T-helper 2 cell treated with Interferon-gamma antibody and Interleukin-4, amounts not matched to agents 100 ng/mL and 5 ng/mL, for 36 hours (primary cell): ENCODE results near the gene SEMA5B. TPM values are rescaled to one million over a fixed set of nuclear protein-coding genes. Genes with fewer than 3 reads are reported as not detected.

ENCODE experiments used
- intact Hi-C: fragments of 100-400 bp; cut with micrococcal nuclease; formaldehyde crosslinking; loops from one replicate; pipeline ENCODE4 v1.15.1; 2023
- total RNA-seq: library from RNA; stranded (reverse); gene quantifications from 2 replicates; pipeline ENCODE4 v1.2.3, GENCODE V29; 2022

The SEMA5B gene
- total RNA-seq, 1 donor from 2014 or later = not detected

- intact Hi-C loops = no loop called here
Measured at GRCh38 chr3:123055352-123055751, 27.8 kb upstream of the SEMA5B start.

GRCh38 chr3:123054931-123055330 is 27.4 kb upstream of the SEMA5B start:
- intact Hi-C loops = no loop called here

- intact Hi-C loops = no loop called here
Measured at GRCh38 chr3:123054109-123054778, 26.7 kb upstream of the SEMA5B start.

- intact Hi-C loops = no loop called here
Measured at GRCh38 chr3:123053107-123053506, 25.5 kb upstream of the SEMA5B start.

GRCh38 chr3:123050666-123051065 is 23.1 kb upstream of the SEMA5B start:
- intact Hi-C loops = no loop called here

GRCh38 chr3:123048480-123049237 is 21.1 kb upstream of the SEMA5B start:
- intact Hi-C loops = no loop called here

GRCh38 chr3:123047062-123047319 is 19.4 kb upstream of the SEMA5B start:
- intact Hi-C loops = no loop called here

- intact Hi-C loops = no loop called here
Measured at GRCh38 chr3:123046262-123047061, 18.9 kb upstream of the SEMA5B start.

GRCh38 chr3:123044981-123045763 is 17.6 kb upstream of the SEMA5B start:
- intact Hi-C loops = no loop called here

- intact Hi-C loops = no loop called here
Measured at GRCh38 chr3:123042413-123042812, 14.8 kb upstream of the SEMA5B start.

- intact Hi-C loops = no loop called here
Measured at GRCh38 chr3:123039178-123039577, 11.6 kb upstream of the SEMA5B start.

GRCh38 chr3:123038751-123039150 is 11.2 kb upstream of the SEMA5B start:
- intact Hi-C loops = no loop called here

GRCh38 chr3:123037015-123037375 is 9.4 kb upstream of the SEMA5B start:
- intact Hi-C loops = no loop called here

GRCh38 chr3:123036352-123037014 is 8.9 kb upstream of the SEMA5B start:
- intact Hi-C loops = no loop called here

GRCh38 chr3:123034996-123035395 is 7.4 kb upstream of the SEMA5B start:
- intact Hi-C loops = no loop called here

- intact Hi-C loops = no loop called here
Measured at GRCh38 chr3:123034120-123034519, 6.6 kb upstream of the SEMA5B start.

GRCh38 chr3:123032057-123032456 is 4.5 kb upstream of the SEMA5B start:
- intact Hi-C loops = no loop called here

GRCh38 chr3:123031051-123031450 is 3.5 kb upstream of the SEMA5B start:
- intact Hi-C loops = no loop called here

- intact Hi-C loops = loop anchor here (1.0 to 10.0 kb wide), 5 partner anchors 84 to 634 kb away; no protein-coding TSS in a partner anchor
Measured at GRCh38 chr3:123028233-123028828, 768 bp upstream of the SEMA5B start.

- intact Hi-C loops = loop anchor here (5.0 to 10.0 kb wide), 2 partner anchors 231 to 632 kb away; no protein-coding TSS in a partner anchor
Measured at GRCh38 chr3:123026565-123027291, 835 bp downstream of the SEMA5B start.
